ENCODE measurements around the gene CFAP20.
"Not testable (repeated sequence)": the region's sequence is repeated elsewhere in the genome, so short reads cannot be mapped to it uniquely, and the experiment has no call there.

Gene CFAP20

DNA sequence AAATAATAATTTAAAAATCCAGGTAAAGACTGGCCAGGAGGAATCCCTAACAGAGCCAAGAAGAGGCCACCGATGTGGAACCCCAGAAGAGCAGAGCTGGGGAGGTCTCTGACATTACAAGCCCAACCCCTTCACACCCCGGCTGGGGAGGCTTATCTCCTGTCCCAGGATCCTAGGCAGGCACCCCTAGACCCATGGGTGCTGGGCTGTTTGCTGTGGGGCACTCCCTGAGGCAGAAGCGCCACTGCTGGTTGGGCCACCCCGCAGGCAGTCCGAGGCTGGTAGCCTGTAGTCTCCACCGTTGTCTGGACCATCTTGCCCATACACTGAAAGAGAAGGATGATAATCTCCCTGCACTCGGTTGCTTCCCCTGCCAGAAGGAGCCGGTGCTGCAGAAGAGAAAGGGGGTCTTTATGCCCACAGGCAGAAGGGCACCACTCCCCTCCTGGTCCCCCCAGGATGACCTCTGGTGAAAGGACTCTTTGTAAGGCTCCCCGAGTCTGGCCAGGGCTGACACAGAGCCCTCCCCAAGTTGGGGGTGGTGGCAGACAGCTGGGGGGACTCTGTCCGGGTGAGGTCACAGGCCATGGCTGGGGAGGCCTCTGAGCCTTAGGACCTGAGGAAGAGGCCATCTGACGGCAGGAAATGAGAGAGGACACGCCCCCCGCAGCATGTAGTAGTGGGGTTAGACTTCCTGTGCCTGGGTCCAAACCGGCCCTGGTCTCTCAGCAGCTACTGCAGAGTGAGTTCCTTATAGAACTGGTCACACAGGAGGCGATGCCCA, 34.2 kb downstream of the CFAP20 start:
- no peak for DNase-seq

DNA sequence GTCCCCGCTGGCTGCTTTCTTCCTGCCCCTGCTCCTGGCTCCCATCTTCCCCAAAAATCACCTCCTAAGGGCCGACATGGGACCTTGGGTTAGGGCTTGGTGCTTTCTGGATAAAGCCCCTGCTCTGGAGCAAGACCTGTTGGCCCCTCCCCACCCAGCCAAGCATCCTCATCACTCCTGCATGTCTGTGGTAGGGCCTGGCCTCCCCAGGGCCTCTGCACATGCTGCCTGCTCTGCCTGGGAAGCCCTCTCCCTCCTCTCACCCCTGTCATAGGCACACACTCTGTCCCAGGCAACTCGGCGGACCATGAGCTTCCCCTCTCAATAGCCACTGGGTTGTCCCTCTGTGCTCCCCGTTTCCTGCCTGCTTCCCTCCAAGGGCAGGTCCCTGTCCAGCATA, 35.2 kb downstream of the CFAP20 start:
- no peak for DNase-seq

GRCh38 chr16:58090396-58090795, 38.8 kb downstream of the CFAP20 start:
- not testable (repeated sequence) for DNase-seq

GRCh38 chr16:58088091-58088490, 41.1 kb downstream of the CFAP20 start:
- DNase-seq, result no peak

DNA sequence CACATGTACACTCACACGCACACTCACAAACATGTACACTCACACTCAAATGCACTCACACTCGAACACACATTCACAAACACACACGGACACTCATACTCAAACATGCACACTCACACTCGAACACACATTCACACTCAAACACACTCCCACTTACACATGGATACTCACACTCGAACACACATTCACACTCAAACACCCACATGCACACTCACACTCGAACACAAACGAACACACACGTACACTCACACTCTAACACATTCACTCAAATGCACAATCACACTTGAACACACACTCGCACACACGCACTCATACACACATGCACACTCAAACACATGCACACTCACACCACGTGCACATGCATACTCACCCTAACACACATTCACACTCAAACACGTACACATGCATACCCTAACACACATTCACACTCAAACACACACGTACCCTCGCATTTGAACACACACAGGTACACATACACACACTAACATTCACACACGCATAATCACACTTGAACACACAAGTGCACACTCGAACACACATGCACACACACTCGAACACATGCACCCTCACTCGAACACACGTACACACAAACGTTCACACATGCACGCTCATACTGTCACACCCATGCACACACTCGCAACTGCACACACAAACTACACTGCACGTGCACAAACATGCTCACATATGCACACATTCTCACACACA, 41.8 kb downstream of the CFAP20 start:
- no peak for DNase-seq

- DNase-seq, result no peak
Measured at GRCh38 chr16:58086381-58087208, 42.6 kb downstream of the CFAP20 start.

- no peak for DNase-seq
Measured at GRCh38 chr16:58085584-58086251, 43.5 kb downstream of the CFAP20 start.

DNA sequence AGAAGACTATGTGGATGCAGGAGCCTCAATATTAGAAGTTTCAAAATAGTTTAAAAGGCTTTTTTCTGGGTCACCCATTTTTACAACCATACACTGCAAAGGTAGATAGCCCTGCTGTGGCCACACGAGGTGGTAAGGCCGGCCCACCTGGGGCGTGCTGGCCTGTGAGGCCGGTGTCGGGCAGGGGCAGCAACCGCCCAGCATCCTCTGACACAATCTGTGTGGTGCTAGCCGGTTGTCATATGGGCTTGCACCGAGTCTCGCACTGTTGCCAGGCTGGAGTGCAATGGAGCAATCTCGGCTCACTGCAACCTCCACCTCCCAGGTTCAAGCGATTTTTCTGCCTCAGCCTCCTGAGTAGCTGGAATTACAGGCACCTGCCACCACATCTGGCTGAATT, 44.0 kb downstream of the CFAP20 start:
- no peak for DNase-seq

DNA sequence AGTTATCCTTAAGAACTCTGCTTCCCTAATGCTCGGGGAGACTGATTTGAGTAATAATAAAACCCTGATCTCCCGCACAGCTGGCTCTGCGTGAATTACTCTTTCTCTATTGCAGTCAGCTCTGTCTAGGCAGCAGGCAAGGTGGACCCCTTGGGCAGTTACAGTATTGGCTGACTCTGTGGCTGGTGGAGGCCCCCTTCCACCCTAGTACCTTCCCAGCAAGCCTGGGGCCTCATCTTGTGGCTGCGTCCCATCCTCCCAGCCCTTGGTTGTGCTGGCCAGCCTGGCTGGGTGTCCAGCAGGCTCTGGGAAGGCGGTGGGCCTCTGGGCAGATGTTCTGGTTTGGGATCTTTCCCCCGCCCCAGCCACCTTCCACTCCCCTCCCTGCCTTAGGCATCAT, 44.5 kb downstream of the CFAP20 start:
- DNase-seq, result no peak

- no peak for DNase-seq
Measured at GRCh38 chr16:58082381-58082780, 46.8 kb downstream of the CFAP20 start.

- not testable (repeated sequence) for DNase-seq
Measured at GRCh38 chr16:58080657-58081056, 48.5 kb downstream of the CFAP20 start.

GRCh38 chr16:58077796-58078195, 51.4 kb downstream of the CFAP20 start:
- no peak for DNase-seq

DNA sequence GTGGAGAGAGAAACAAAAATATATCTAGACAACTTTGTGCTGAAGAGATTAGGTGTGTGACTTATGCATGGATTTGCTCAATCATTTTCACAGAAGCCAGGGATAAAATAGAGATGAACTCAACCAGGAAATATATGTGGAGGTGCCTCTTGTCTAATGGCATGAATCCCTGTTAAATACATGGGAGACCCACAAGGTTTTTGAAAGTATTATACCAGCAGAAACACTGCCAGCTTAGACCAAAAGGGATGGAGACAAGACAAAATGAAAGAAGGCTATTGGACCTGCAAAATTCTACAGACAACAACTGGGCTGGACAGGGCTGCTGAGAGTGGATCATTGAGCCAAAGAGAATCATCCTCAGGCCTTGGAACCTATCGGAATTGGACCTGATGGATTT, 52.7 kb downstream of the CFAP20 start:
- no peak for DNase-seq

DNA sequence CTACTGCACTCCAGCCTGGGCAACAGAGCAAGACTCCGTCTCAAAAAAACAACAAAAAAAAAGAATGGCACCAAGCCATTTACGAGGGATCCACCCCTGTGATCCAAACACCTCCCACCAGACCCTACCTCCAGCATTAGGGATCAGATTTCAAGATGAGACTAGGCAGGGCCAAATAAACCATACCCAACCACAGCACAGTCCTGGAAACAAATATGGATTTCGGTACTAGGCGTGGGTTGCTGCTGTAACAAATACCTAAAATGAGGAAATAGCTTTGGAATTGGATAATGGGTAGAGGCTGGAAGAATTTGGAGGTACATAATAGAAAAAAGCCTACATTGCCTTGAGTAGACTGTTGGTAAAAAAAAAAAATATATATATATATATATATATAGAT, 54.5 kb downstream of the CFAP20 start:
- DNase-seq, result no peak

GRCh38 chr16:58073086-58073485, 56.1 kb downstream of the CFAP20 start:
- DNase-seq, result not testable (repeated sequence)

DNA sequence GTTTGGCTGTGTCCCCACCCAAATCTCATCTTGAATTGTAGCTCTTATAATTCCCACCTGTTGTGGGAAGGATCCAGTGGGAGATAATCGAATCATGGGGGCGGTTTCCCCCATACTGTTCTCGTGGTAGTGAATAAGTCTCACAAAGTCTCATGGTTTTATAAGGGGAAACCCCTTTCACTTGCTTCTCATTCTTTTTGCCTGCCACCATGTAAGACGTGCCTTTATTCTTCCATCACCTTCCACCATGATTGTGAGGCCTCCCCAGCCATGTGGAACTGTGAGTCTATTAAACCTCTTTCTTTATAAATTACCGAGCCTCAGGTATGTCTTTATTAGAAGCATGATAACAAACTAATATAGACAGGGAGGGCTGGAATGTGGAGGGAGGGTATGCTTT, 57.0 kb downstream of the CFAP20 start:
- DNase-seq, result not testable (repeated sequence)

GRCh38 chr16:58070585-58070984, 58.6 kb downstream of the CFAP20 start:
- no peak for DNase-seq

Measured in NCI-H2029 treated with DMSO at 0.1 percent for 48 hours (cell line).